Loucy (cell line): ENCODE results near the gene BRK1.
A peak's percentile ranks its signal among the peaks of the same experiment; 100 is the strongest.

Experiments used
- H2AFZ ChIP-seq: fragments of 200-600 bp; sonication (generic); 2 replicates; pipeline ENCODE4 v1.6.0; 2016; ENCODE audit warnings: antibody characterized with exemption, mild to moderate bottlenecking, low read length, moderate library complexity
- H3F3A ChIP-seq: fragments of 200-600 bp; 2 replicates; pipeline ENCODE4 v1.6.0; 2016; ENCODE audit warnings: antibody characterized with exemption, low read depth, mild to moderate bottlenecking
- H3K27me3 ChIP-seq: fragments of 200-600 bp; sonication (generic); 2 replicates; pipeline ENCODE4 v1.6.1; 2014; ENCODE audit warnings: low read length, mild to moderate bottlenecking; ENCODE audit not compliant: insufficient read depth, poor library complexity, severe bottlenecking
- H3K36me3 ChIP-seq: fragments of 200-600 bp; sonication (generic); 2 replicates; pipeline ENCODE4 v1.6.1; 2016; ENCODE audit warnings: low read length; ENCODE audit not compliant: insufficient read depth
- H3K4me1 ChIP-seq: fragments of 200-600 bp; sonication (generic); 2 replicates; pipeline ENCODE4 v1.5.1; 2014; ENCODE audit warnings: low read length, mild to moderate bottlenecking; ENCODE audit not compliant: insufficient read depth, poor library complexity, severe bottlenecking
- H3K4me2 ChIP-seq: fragments of 200-600 bp; sonication (generic); 2 replicates; pipeline ENCODE4 v1.6.0; 2014; ENCODE audit warnings: antibody characterized with exemption, low read length, low read depth, mild to moderate bottlenecking; ENCODE audit not compliant: poor library complexity, severe bottlenecking
- H3K4me3 ChIP-seq: fragments of 200-600 bp; sonication (generic); 2 replicates; pipeline ENCODE4 v1.5.1; 2014; ENCODE audit warnings: low read length, mild to moderate bottlenecking, mixed read lengths; ENCODE audit not compliant: poor library complexity, severe bottlenecking
- H3K79me2 ChIP-seq: fragments of 200-600 bp; sonication (generic); 2 replicates; pipeline ENCODE4 v1.6.1; 2014; ENCODE audit warnings: low read length; ENCODE audit not compliant: insufficient read depth
- H3K9ac ChIP-seq: fragments of 200-600 bp; sonication (generic); 2 replicates; pipeline ENCODE4 v1.6.0; 2014; ENCODE audit warnings: mild to moderate bottlenecking, low read depth, low read length, moderate library complexity; ENCODE audit not compliant: poor library complexity, severe bottlenecking
- H3K9me2 ChIP-seq: fragments of 200-600 bp; sonication (generic); replicated peaks from 2 replicates; pipeline ENCODE4 v1.6.1; 2016; ENCODE audit warnings: low read depth, low read length, mixed read lengths
- H3K9me3 ChIP-seq: fragments of 200-600 bp; sonication (generic); 2 replicates; pipeline ENCODE4 v1.6.1; 2014; ENCODE audit warnings: mild to moderate bottlenecking, antibody characterized with exemption, low read length, low read depth; ENCODE audit not compliant: insufficient read depth
- H4K20me1 ChIP-seq: fragments of 200-600 bp; sonication (generic); 2 replicates; pipeline ENCODE4 v1.6.0; 2014; ENCODE audit warnings: antibody characterized with exemption, low read length, mild to moderate bottlenecking; ENCODE audit not compliant: insufficient read depth, poor library complexity, severe bottlenecking
- CTCF ChIP-seq: fragments of 200-600 bp; sonication (generic); conservative IDR thresholded peaks from 2 replicates; pipeline ENCODE4 v1.5.1; 2014; ENCODE audit warnings: mild to moderate bottlenecking, antibody characterized with exemption, low read length
- EZH2phosphoT487 ChIP-seq: fragments of 200-600 bp; IDR thresholded peaks from 2 replicates; pipeline ENCODE4 v1.6.1; 2018; ENCODE audit warnings: antibody characterized with exemption, mild to moderate bottlenecking, moderate library complexity, borderline replicate concordance

The BRK1 gene

GRCh38 chr3:10108091-10108490 lies 7.4 kb upstream of the BRK1 start, which contains the start of gene FANCD2OS:
FANCD2OS (minus strand) TSS chr3:10108255; CDS start chr3:10104774, 3,481 bp downstream.
- Histone ChIP-seq H3K36me3 (no peaks in the 10 kb centered on the region), H3K4me2 (no peak within 1 kb of the TSS), H3K4me1 (no peaks in the 10 kb centered on the region), H4K20me1 (no peaks in the 10 kb centered on the region), H3K9me3 (no peaks in the 10 kb centered on the region), H3K27me3 (no peaks in the 10 kb centered on the region), H3F3A (no peaks in the 10 kb centered on the region), H3K9me2 (no peaks in the 10 kb centered on the region), H2AFZ (no peak within 1 kb of the TSS), H3K79me2 (no peaks in the 10 kb centered on the region), H3K4me3 (no peak within 1 kb of the TSS), H3K9ac (no peak within 1 kb of the TSS)
- no peak for TF ChIP-seq CTCF
- TF ChIP-seq EZH2phosphoT487 = no peak

GRCh38 chr3:10116138-10116460 lies 624 bp downstream of the BRK1 start:
- Histone ChIP-seq H3K9me2 (no peaks in the 10 kb centered on the region), H3K4me2 (peak overlapping the region; percentile 96), H3K79me2 (peaks cover 55% of the 10 kb centered on the region), H3F3A (no peaks in the 10 kb centered on the region), H3K27me3 (no peaks in the 10 kb centered on the region), H3K9me3 (no peaks in the 10 kb centered on the region), H3K9ac (peak overlapping the region; percentile 87), H3K4me3 (peak overlapping the region; percentile 98), H3K4me1 (peaks cover 35% of the 10 kb centered on the region), H2AFZ (peak overlapping the region; percentile 80), H4K20me1 (peaks cover 31% of the 10 kb centered on the region), H3K36me3 (no peaks in the 10 kb centered on the region)
- TF ChIP-seq EZH2phosphoT487 (no peak), CTCF (no peak)

DNA sequence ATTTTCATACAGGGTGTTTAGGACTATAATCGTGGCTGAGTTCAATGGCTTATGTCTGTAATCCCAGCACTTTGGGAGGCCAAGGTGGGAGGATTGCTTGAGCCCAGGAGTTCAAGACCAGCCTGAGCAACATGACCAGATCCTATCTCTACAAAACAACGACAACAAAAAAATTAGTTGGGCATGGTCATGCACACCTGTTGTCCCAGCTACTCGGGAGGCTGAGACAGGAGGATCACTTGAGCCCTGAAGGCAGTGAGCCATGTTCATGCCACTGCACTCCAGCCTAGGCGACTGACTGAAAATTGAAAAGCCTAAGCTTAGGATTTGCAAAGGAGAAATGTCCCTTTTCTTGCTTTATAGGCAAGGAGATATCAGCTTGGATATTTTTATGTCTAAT lies 1.5 kb downstream of the BRK1 start:
- Histone ChIP-seq H3K9me2 (no peaks in the 10 kb centered on the region), H3K27me3 (no peaks in the 10 kb centered on the region), H4K20me1 (peaks cover 31% of the 10 kb centered on the region), H3K4me3 (peak overlapping the region; percentile 98), H3F3A (no peaks in the 10 kb centered on the region), H3K79me2 (peaks cover 61% of the 10 kb centered on the region), H3K36me3 (no peaks in the 10 kb centered on the region), H3K9ac (peak overlapping the region; percentile 87), H3K9me3 (no peaks in the 10 kb centered on the region), H2AFZ (no peak overlapping the region), H3K4me2 (peak overlapping the region; percentile 96), H3K4me1 (peaks cover 35% of the 10 kb centered on the region)
- TF ChIP-seq EZH2phosphoT487 (no peak), CTCF (no peak)
